HepG2 (cell line): ENCODE measurements around the gene MICAL3.

Experiments
- ARID4A ChIP-seq: sonication (generic); formaldehyde crosslinking; IDR thresholded peaks from 2 replicates; pipeline ENCODE4 v1.5.0; 2020; ENCODE audit warnings: mild to moderate bottlenecking, missing genetic modification reagents, borderline replicate concordance
- CTCF ChIP-seq: sonication (generic); formaldehyde crosslinking; IDR thresholded peaks from 2 replicates; pipeline ENCODE4 v1.5.0; 2020; ENCODE audit warnings: mild to moderate bottlenecking, missing genetic modification reagents, moderate library complexity
- NFYB ChIP-seq: sonication (generic); formaldehyde crosslinking; IDR thresholded peaks from 2 replicates; pipeline ENCODE4 v1.4.0; 2020; ENCODE audit warnings: missing genetic modification reagents
- NR2C2 ChIP-seq: sonication (generic); formaldehyde crosslinking; IDR thresholded peaks from 2 replicates; pipeline ENCODE4 v1.4.0; 2020; ENCODE audit warnings: missing genetic modification reagents, mild to moderate bottlenecking, moderate library complexity, borderline replicate concordance
- RAD51 ChIP-seq: fragments of 450-650 bp; IDR thresholded peaks from 2 replicates; pipeline ENCODE4 v1.6.1; 2016; ENCODE audit warnings: borderline replicate concordance
- TAF1 ChIP-seq: sonication (generic); formaldehyde crosslinking; IDR thresholded peaks from 2 replicates; pipeline ENCODE4 v1.4.0; 2020; ENCODE audit warnings: missing genetic modification reagents
- TBX3 ChIP-seq: fragments of 450-650 bp; IDR thresholded peaks from 2 replicates; pipeline ENCODE4 v1.6.1; 2017; ENCODE audit warnings: antibody characterized with exemption, mild to moderate bottlenecking, inconsistent platforms, borderline replicate concordance
- YY1 ChIP-seq: IDR thresholded peaks from 2 replicates; pipeline ENCODE4 v1.6.1; 2011; ENCODE audit warnings: low read length, low read depth, moderate library complexity, mild to moderate bottlenecking; ENCODE audit not compliant: insufficient read depth, insufficient replicate concordance
- ZNF639 ChIP-seq: conservative IDR thresholded peaks from 2 replicates; pipeline ENCODE4 v1.6.1; 2018; ENCODE audit warnings: missing genetic modification reagents

- no peak for TF ChIP-seq NR2C2
- no peak for TF ChIP-seq YY1
- no peak for TF ChIP-seq TAF1
- TF ChIP-seq RAD51 = no peak
- no peak for TF ChIP-seq TBX3
- no peak for TF ChIP-seq ZNF639 (CRISPR knock-in tag)
- no peak for TF ChIP-seq CTCF (CRISPR knock-in tag)
- no peak for TF ChIP-seq ARID4A (CRISPR knock-in tag)
- no peak for TF ChIP-seq NFYB (CRISPR knock-in tag)
Observed at GRCh38 chr22:17873804-17874203, 150.6 kb downstream of the MICAL3 start.
